Left lung (tissue), 10 donors: ENCODE measurements around the gene CASP2. TPM values are rescaled to one million over a fixed set of nuclear protein-coding genes. Genes with fewer than 3 reads are reported as not detected.

Experiments
- ATAC-seq: fragments of 200-7000 bp; cut with Tn5 transposase; one replicate; pipeline ENCODE4 v1.9.1; 2020; ENCODE audit warnings: moderate library complexity
- DNase-seq, 4 donors: peaks; one replicate each; pipeline ENCODE4 v3.0.0-alpha.2; 2013 to 2020
- H3K27ac ChIP-seq, 2 donors: fragments of 200-600 bp; sonication (generic) in 1 of 2; one replicate each; pipeline versions ENCODE4 v1.5.0 to v1.8.0; 2020 to 2021
- H3K27me3 ChIP-seq, 2 donors: fragments of 200-600 bp; sonication (generic) in 1 of 2; one replicate each; pipeline versions ENCODE4 v1.5.0 to v1.8.0; 2020 to 2021
- H3K36me3 ChIP-seq, 2 donors: fragments of 200-600 bp; sonication (generic) in 1 of 2; one replicate each; pipeline versions ENCODE4 v1.5.0 to v1.8.0; 2020 to 2021
- H3K4me1 ChIP-seq, 2 donors: fragments of 200-600 bp; one replicate each; pipeline ENCODE4 v1.8.0; 2021
- H3K4me3 ChIP-seq, 2 donors: fragments of 200-600 bp; sonication (generic) in 1 of 2; one replicate each; pipeline versions ENCODE4 v1.5.0 to v1.8.0; 2020 to 2021; ENCODE audit warnings: mild to moderate bottlenecking in 1 of 2
- H3K9me3 ChIP-seq, 2 donors: fragments of 200-600 bp; sonication (generic) in 1 of 2; one replicate each; pipeline versions ENCODE4 v1.5.0 to v1.8.0; 2020 to 2021
- intact Hi-C, 2 donors: fragments of 100-400 bp; cut with DNase I; formaldehyde crosslinking; loops; one replicate each; pipeline versions ENCODE4 v1.11.2 to v1.14.2; 2022
- polyA plus RNA-seq, 6 donors: library from polyadenylated mRNA; unstranded; fragments of 120-200 nt; gene quantifications; one replicate each; pipeline ENCODE4 v1.2.1, GENCODE V29; 2013; ENCODE audit not compliant: insufficient read length in 6 of 6
- total RNA-seq, 2 donors: library from RNA; stranded (reverse); fragmentation: NEBNext Ultra II Directional; extraction: Animal tissue kit (Norgen Biotek cat#: 25700); gene quantifications; one replicate each; pipeline ENCODE4 v1.2.1, GENCODE V29; 2021
- TF ChIP-seq, protein P1 (sequence below), 2 donors: fragments of 200-600 bp; sonication (generic) in 1 of 2; IDR thresholded peaks; one replicate each; pipeline versions ENCODE4 v1.5.0 to v1.8.0; 2021; ENCODE audit warnings: antibody characterized with exemption in 2 of 2
- donor health status: DM: no; HTN: yes; CAD: no.
- donor health status: DM: no; HTN: no; CAD: no.

CASP2 gene
- total and polyA plus RNA-seq, 8 donors = 36.3 to 66.0 (median 60.4) TPM

DNA sequence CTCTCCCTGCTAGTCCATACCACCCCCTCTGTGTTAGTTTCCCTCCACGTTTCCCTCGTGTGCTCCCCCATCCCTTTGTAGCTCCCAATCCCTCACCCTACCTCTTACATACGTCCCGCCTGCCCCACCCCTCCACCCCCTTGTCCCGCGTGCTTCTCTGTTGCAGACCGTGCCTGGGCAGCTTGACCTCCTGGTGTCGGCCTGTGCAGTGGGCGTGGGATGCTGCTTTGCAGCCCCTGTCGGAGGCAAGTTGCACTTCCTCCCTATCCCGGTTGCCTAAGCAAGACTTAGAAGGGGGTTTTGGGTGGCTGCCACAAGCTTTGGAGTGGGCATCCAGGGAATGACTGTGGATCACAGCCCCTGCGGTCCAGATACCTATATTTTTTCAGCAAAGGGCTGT, 35.5 kb downstream of the CASP2 start:
- H3K9me3 ChIP-seq = no peaks in the 10 kb centered on the region
- ATAC-seq (no peak), DNase-seq (no peak)
- TF ChIP-seq, protein P1, sequence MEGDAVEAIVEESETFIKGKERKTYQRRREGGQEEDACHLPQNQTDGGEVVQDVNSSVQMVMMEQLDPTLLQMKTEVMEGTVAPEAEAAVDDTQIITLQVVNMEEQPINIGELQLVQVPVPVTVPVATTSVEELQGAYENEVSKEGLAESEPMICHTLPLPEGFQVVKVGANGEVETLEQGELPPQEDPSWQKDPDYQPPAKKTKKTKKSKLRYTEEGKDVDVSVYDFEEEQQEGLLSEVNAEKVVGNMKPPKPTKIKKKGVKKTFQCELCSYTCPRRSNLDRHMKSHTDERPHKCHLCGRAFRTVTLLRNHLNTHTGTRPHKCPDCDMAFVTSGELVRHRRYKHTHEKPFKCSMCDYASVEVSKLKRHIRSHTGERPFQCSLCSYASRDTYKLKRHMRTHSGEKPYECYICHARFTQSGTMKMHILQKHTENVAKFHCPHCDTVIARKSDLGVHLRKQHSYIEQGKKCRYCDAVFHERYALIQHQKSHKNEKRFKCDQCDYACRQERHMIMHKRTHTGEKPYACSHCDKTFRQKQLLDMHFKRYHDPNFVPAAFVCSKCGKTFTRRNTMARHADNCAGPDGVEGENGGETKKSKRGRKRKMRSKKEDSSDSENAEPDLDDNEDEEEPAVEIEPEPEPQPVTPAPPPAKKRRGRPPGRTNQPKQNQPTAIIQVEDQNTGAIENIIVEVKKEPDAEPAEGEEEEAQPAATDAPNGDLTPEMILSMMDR (IDR thresholded peaks at IDR 0.05) = no peak
- no peaks in the 10 kb centered on the region for H3K27me3 ChIP-seq
- H3K36me3 ChIP-seq = no peaks in the 10 kb centered on the region
- no peak overlapping the region for H3K4me3 ChIP-seq
- H3K4me1 ChIP-seq = no peaks in the 10 kb centered on the region
- intact Hi-C loops = no loop called here
- no peak overlapping the region for H3K27ac ChIP-seq

DNA sequence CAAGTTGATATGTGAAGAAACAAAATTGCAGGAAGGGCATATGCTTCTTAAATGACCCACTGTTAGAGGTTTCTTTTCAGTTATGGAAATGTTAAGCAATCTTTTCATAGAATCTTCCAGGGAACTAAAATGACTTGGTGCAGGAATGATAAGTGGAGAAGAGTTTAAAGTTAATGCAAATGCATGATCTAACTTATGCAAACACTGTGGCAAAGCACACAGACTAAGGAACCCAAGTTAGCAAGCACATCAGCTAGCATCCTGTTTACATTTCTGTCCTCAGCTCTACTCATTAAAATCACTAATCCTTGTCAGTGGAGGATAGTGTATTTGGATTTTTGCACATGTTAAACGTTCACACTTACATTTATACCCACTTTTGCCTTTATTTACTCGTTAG, 37.1 kb downstream of the CASP2 start:
- intact Hi-C loops = no loop called here
- ATAC-seq = peak; percentile 19
- Histone ChIP-seq H3K4me3 (no peak overlapping the region), H3K9me3 (no peaks in the 10 kb centered on the region), H3K36me3 (no peaks in the 10 kb centered on the region), H3K27ac (no peak overlapping the region), H3K27me3 (no peaks in the 10 kb centered on the region), H3K4me1 (no peaks in the 10 kb centered on the region)
- DNase-seq = no peak
- TF ChIP-seq, protein P1 (IDR thresholded peaks at IDR 0.05) = no peak

DNA sequence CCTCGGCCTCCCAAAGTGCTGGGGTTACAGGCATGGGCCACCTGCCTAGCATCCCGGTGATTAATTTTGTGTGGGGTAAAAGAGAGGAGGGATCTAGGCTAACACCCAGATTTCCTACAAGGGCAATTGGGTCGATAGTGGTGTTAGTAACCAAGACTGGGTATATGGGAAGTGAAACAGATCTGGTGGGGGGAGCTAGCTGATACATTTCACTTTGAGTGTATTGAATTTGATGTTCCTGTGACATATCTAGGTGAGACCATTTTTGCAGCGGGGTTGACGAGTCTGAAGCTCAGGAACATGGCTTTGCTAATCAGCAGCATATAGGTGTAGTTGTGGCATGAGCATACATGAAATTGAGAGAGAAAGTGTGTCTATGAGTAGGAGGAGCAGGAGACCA, 39.8 kb downstream of the CASP2 start:
- H3K9me3 ChIP-seq = no peaks in the 10 kb centered on the region

DNA sequence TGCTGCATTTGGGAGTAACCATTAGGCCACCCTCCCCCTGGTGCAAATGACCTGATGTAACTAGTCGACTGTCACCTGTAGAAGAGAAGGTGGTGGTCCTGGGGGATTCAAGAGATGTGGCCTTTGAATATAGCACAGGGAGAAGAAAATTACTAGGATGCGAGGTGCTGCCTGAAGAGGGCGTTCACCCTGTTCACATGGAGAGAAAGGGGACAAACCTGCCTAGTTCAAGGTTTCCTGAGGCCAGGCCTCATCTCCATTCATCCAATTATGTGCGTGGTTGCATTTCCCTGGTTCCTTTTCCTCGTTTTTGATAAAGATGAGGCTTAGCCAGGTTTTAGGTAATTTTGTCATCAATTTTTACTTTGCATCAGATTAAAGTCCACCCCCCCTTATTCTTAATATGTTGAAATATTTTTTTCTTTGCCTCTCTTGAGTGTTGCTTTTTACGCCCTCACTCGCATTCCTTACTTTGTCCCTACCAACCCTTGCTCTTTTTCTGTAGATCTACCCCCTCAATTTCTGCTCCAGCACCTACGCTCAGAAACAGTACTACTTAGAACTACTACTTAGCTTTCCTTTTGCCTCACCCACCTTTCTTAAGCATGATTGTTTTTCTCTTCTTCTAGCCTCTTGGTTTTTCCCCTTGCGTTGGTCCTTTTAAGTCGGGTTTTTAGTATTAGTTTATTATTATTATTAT, 41.5 kb downstream of the CASP2 start:
- H3K4me1 ChIP-seq = no peaks in the 10 kb centered on the region
- H3K27ac ChIP-seq = no peak overlapping the region
- no peaks in the 10 kb centered on the region for H3K36me3 ChIP-seq
- no peak overlapping the region for H3K4me3 ChIP-seq
- no peaks in the 10 kb centered on the region for H3K9me3 ChIP-seq
- DNase-seq (no peak), ATAC-seq (no peak)
- no peaks in the 10 kb centered on the region for H3K27me3 ChIP-seq
- intact Hi-C loops = no loop called here
- TF ChIP-seq, protein P1 (IDR thresholded peaks at IDR 0.05) = no peak

More for the DNA sequence above, 39.8 kb downstream of the CASP2 start:
- Histone ChIP-seq H3K36me3 (no peaks in the 10 kb centered on the region), H3K4me3 (no peak overlapping the region), H3K4me1 (no peaks in the 10 kb centered on the region), H3K27me3 (no peaks in the 10 kb centered on the region), H3K27ac (no peak overlapping the region)
- TF ChIP-seq, protein P1 (IDR thresholded peaks at IDR 0.05) = no peak
- ATAC-seq (no peak), DNase-seq (no peak)
- intact Hi-C loops = no loop called here

DNA sequence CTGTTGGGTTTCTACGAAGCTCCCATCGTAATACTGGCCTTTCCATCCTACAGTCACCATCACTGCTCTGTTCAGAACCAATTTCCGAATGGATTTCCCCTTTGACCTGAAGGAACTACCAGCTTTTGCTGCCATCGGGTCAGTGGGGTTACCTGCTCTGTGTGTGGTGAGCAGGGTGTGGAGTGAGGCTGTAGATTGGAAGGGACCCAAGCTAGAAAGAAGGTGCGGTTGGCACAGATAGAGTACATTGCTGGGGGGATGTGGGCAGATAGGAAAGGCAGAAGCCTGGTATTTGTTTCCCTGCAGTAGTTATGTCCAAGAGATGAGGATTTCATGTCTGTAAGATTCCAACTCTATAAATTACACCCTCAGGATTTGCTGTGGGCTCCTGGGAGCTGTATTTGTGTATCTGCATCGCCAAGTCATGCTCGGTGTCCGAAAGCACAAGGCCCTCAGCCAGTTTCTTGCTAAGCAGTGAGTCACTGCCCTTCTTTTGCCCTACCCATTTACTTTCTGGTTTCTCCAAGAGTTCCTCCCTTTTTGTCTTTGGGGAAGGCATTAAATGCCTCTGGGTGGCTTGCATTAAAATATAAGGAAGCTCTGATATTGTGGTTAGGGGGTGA, 43.1 kb downstream of the CASP2 start:
- TF ChIP-seq, protein P1 (IDR thresholded peaks at IDR 0.05) = no peak
- peak in 1 of 4 donors; percentile 49 for DNase-seq
- no peak overlapping the region for H3K27ac ChIP-seq
- peak; percentile 83 for ATAC-seq
- no peaks in the 10 kb centered on the region for H3K4me1 ChIP-seq
- intact Hi-C loops = no loop called here
- no peak overlapping the region for H3K4me3 ChIP-seq
- no peaks in the 10 kb centered on the region for H3K9me3 ChIP-seq
- no peaks in the 10 kb centered on the region for H3K27me3 ChIP-seq
- H3K36me3 ChIP-seq = no peaks in the 10 kb centered on the region
